HG03558 (cell line): ENCODE results near the gene KRTAP8-1.

Experiments
- ATAC-seq: cut with Tn5 transposase; IDR thresholded peaks from one replicate; pipeline ENCODE4 v1.9.1; 2021; ENCODE audit warnings: moderate number of reproducible peaks; ENCODE audit not compliant: unreplicated experiment; ENCODE audit errors: extremely low read depth

Gene KRTAP8-1

GRCh38 chr21:30813174-30813573 lies at the start of gene KRTAP8-1:
Gene KRTAP8-1, minus strand, starts transcription at chr21:30813274. Its CDS starts 54 bp downstream, at chr21:30813220.
- ATAC-seq = no peak

GRCh38 chr21:30847627-30848500 lies 34.8 kb upstream of the KRTAP8-1 start:
- ATAC-seq = no peak

- no peak for ATAC-seq
These were observed 29.9 kb upstream of the KRTAP8-1 start for GRCh38 chr21:30842990-30843389.

- ATAC-seq = no peak
These were observed 26.2 kb upstream of the KRTAP8-1 start for GRCh38 chr21:30839304-30839703.

- no peak for ATAC-seq
These were observed 25.5 kb upstream of the KRTAP8-1 start for GRCh38 chr21:30838536-30838935.

- no peak for ATAC-seq
These were observed 18.2 kb upstream of the KRTAP8-1 start for GRCh38 chr21:30831194-30831765.

- no peak for ATAC-seq
These were observed 16.6 kb upstream of the KRTAP8-1 start, which contains the start of gene KRTAP7-1 for GRCh38 chr21:30829659-30830058. Gene KRTAP7-1, minus strand, starts transcription at chr21:30829759. Its CDS starts 61 bp downstream, at chr21:30829698.

- no peak for ATAC-seq
These were observed 6.0 kb upstream of the KRTAP8-1 start for GRCh38 chr21:30818837-30819610.

- ATAC-seq = no peak
These were observed 12.5 kb downstream of the KRTAP8-1 start for GRCh38 chr21:30800605-30801004.

- no peak for ATAC-seq
These were observed 19.3 kb downstream of the KRTAP8-1 start for GRCh38 chr21:30793581-30794314.

GRCh38 chr21:30779249-30779648 lies 33.8 kb downstream of the KRTAP8-1 start:
- ATAC-seq = no peak

GRCh38 chr21:30769724-30770431 lies 43.2 kb downstream of the KRTAP8-1 start:
- no peak for ATAC-seq
